PC-3 (cell line): Measurements from ENCODE around the gene WDR33. TPM values are rescaled to one million over a fixed set of nuclear protein-coding genes. Genes with fewer than 3 reads are reported as not detected.

ENCODE experiments used
- ATAC-seq: fragments of 200-7000 bp; cut with Tn5 transposase; 2 replicates; pipeline ENCODE4 v1.9.1; 2020; ENCODE audit warnings: mild to moderate bottlenecking, moderate library complexity
- BruUV-seq: library from RNA; stranded (reverse); fragments of 400-500 nt; replicated peaks from 2 replicates; lab custom pipeline; 2021; lab: Mats Ljungman, UMichigan
- CTCF ChIA-PET: fragments of 300-600 bp; sonication (Branson Sonifier 250); formaldehyde crosslinking; loops from one replicate; lab custom pipeline; 2022; ENCODE audit warnings: antibody characterized with exemption; lab: Charles Lee
- POLR2A ChIA-PET: fragments of 300-600 bp; sonication (Branson Sonifier 250); formaldehyde crosslinking; loops from one replicate; lab custom pipeline; 2022; ENCODE audit warnings: antibody characterized with exemption; ENCODE audit not compliant: unreplicated experiment; lab: Charles Lee
- DNase-seq: peaks from one replicate; pipeline ENCODE4 v3.0.0-alpha.2; 2015
- H2AFZ ChIP-seq: fragments of 300-600 bp; sonication (generic); 2 replicates; pipeline ENCODE4 v1.6.0; 2016; ENCODE audit warnings: antibody characterized with exemption, low read length
- H3F3A ChIP-seq: fragments of 300-600 bp; sonication (generic); one replicate; pipeline ENCODE4 v1.6.0; 2017; ENCODE audit warnings: antibody characterized with exemption, low read length, control low read depth, mild to moderate bottlenecking; ENCODE audit not compliant: unreplicated experiment
- H3K27ac ChIP-seq: fragments of 300-600 bp; sonication (generic); 2 replicates; pipeline ENCODE4 v1.5.1; 2016; ENCODE audit warnings: mild to moderate bottlenecking, low read length
- H3K27me3 ChIP-seq: fragments of 300-600 bp; sonication (generic); 2 replicates; pipeline ENCODE4 v1.6.1; 2016; ENCODE audit warnings: low read length, mixed read lengths
- H3K36me3 ChIP-seq: fragments of 300-600 bp; sonication (generic); 2 replicates; pipeline ENCODE4 v1.6.1; 2016; ENCODE audit warnings: low read depth, mixed run types, low read length, mixed read lengths
- H3K4me1 ChIP-seq: fragments of 300-600 bp; sonication (generic); 2 replicates; pipeline ENCODE4 v1.5.1; 2016; ENCODE audit warnings: low read length; ENCODE audit not compliant: insufficient read depth
- H3K4me2 ChIP-seq: fragments of 300-600 bp; sonication (generic); 2 replicates; pipeline ENCODE4 v1.6.0; 2016; ENCODE audit warnings: low read length
- H3K4me3 ChIP-seq: fragments of 300-600 bp; sonication (generic); 2 replicates; pipeline ENCODE4 v1.5.1; 2016; ENCODE audit warnings: mild to moderate bottlenecking, low read length, mixed read lengths
- H3K79me2 ChIP-seq: fragments of 300-600 bp; sonication (generic); 2 replicates; pipeline ENCODE4 v1.6.1; 2017; ENCODE audit warnings: low read length, mixed read lengths
- H3K9ac ChIP-seq: fragments of 300-600 bp; sonication (generic); 2 replicates; pipeline ENCODE4 v1.6.0; 2016; ENCODE audit warnings: mild to moderate bottlenecking, low read length
- H3K9me2 ChIP-seq: fragments of 300-600 bp; sonication (generic); replicated peaks from 2 replicates; pipeline ENCODE4 v1.6.1; 2016; ENCODE audit warnings: mixed run types, low read length, mixed read lengths
- H3K9me3 ChIP-seq: fragments of 300-600 bp; sonication (generic); 2 replicates; pipeline ENCODE4 v1.6.1; 2016; ENCODE audit warnings: low read length, mixed read lengths
- H4K20me1 ChIP-seq: fragments of 300-600 bp; sonication (generic); 2 replicates; pipeline ENCODE4 v1.6.1; 2016; ENCODE audit warnings: low read length, mixed read lengths
- EZH2 ChIP-seq: fragments of 300-600 bp; sonication (generic); IDR thresholded peaks from one replicate; pipeline ENCODE4 v1.6.1; 2017; ENCODE audit warnings: antibody characterized with exemption, mild to moderate bottlenecking, low read length; ENCODE audit not compliant: unreplicated experiment
- EZH2phosphoT487 ChIP-seq: fragments of 300-600 bp; sonication (generic); IDR thresholded peaks from 2 replicates; pipeline ENCODE4 v1.6.1; 2018; ENCODE audit warnings: mild to moderate bottlenecking, antibody characterized with exemption, low read length, borderline replicate concordance
- intact Hi-C: fragments of 100-400 bp; cut with micrococcal nuclease; formaldehyde crosslinking; loops from 2 replicates; pipeline ENCODE4 v1.9.0; 2023
- total RNA-seq: library from RNA; depleted of rRNA; stranded (reverse); fragments of >200 nt; gene quantifications from 2 replicates; pipeline ENCODE4 v1.2.3, GENCODE V29; 2014
- TF ChIP-seq, protein P1 (sequence below): fragments of 300-600 bp; sonication (generic); conservative IDR thresholded peaks from 2 replicates; pipeline ENCODE4 v1.5.1; 2017; ENCODE audit warnings: antibody characterized with exemption, low read depth, mild to moderate bottlenecking, low read length

WDR33 gene
- total RNA-seq, 1 experiment from 2014 or later, result 31.7 TPM

GRCh38 chr2:127719301-127720218 lies 91.4 kb downstream of the WDR33 start:
- no TSS peak for BruUV-seq
- H3K9ac ChIP-seq, result no peak overlapping the region
- H3K4me2 ChIP-seq, result no peak overlapping the region
- H3K4me1 ChIP-seq, result peaks cover 20% of the 10 kb centered on the region
- H3K27ac ChIP-seq, result no peak overlapping the region
- no peaks in the 10 kb centered on the region for H3K9me2 ChIP-seq
- H3K36me3 ChIP-seq, result peaks cover 52% of the 10 kb centered on the region
- H3F3A ChIP-seq, result peaks cover 5% of the 10 kb centered on the region
- POLR2A ChIA-PET, result no interaction called here
- no peak overlapping the region for H3K4me3 ChIP-seq
- no peaks in the 10 kb centered on the region for H3K79me2 ChIP-seq
- DNase-seq (no peak), ATAC-seq (no peak)
- TF ChIP-seq, protein P1, sequence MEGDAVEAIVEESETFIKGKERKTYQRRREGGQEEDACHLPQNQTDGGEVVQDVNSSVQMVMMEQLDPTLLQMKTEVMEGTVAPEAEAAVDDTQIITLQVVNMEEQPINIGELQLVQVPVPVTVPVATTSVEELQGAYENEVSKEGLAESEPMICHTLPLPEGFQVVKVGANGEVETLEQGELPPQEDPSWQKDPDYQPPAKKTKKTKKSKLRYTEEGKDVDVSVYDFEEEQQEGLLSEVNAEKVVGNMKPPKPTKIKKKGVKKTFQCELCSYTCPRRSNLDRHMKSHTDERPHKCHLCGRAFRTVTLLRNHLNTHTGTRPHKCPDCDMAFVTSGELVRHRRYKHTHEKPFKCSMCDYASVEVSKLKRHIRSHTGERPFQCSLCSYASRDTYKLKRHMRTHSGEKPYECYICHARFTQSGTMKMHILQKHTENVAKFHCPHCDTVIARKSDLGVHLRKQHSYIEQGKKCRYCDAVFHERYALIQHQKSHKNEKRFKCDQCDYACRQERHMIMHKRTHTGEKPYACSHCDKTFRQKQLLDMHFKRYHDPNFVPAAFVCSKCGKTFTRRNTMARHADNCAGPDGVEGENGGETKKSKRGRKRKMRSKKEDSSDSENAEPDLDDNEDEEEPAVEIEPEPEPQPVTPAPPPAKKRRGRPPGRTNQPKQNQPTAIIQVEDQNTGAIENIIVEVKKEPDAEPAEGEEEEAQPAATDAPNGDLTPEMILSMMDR, result no peak
- intact Hi-C loops, result no loop called here
- no peaks in the 10 kb centered on the region for H3K9me3 ChIP-seq
- no peaks in the 10 kb centered on the region for H4K20me1 ChIP-seq
- CTCF ChIA-PET, result no interaction called here
- H3K27me3 ChIP-seq, result no peaks in the 10 kb centered on the region
- H2AFZ ChIP-seq, result no peak overlapping the region

- POLR2A ChIA-PET, result no interaction called here
- ATAC-seq, result no peak
- Histone ChIP-seq H3K9me2 (no peaks in the 10 kb centered on the region), H3K4me3 (no peak overlapping the region), H3K36me3 (peaks cover 48% of the 10 kb centered on the region), H3K27me3 (no peaks in the 10 kb centered on the region), H4K20me1 (no peaks in the 10 kb centered on the region), H3K9me3 (no peaks in the 10 kb centered on the region), H3F3A (peaks cover 5% of the 10 kb centered on the region), H2AFZ (no peak overlapping the region), H3K79me2 (no peaks in the 10 kb centered on the region), H3K27ac (no peak overlapping the region), H3K9ac (no peak overlapping the region), H3K4me1 (peaks cover 20% of the 10 kb centered on the region), H3K4me2 (no peak overlapping the region)
- DNase-seq, result no peak
- CTCF ChIA-PET, result no interaction called here
- no TSS peak for BruUV-seq
- no peak for TF ChIP-seq EZH2phosphoT487
- intact Hi-C loops, result no loop called here
These were observed 92.7 kb downstream of the WDR33 start for GRCh38 chr2:127718271-127718670.

DNA sequence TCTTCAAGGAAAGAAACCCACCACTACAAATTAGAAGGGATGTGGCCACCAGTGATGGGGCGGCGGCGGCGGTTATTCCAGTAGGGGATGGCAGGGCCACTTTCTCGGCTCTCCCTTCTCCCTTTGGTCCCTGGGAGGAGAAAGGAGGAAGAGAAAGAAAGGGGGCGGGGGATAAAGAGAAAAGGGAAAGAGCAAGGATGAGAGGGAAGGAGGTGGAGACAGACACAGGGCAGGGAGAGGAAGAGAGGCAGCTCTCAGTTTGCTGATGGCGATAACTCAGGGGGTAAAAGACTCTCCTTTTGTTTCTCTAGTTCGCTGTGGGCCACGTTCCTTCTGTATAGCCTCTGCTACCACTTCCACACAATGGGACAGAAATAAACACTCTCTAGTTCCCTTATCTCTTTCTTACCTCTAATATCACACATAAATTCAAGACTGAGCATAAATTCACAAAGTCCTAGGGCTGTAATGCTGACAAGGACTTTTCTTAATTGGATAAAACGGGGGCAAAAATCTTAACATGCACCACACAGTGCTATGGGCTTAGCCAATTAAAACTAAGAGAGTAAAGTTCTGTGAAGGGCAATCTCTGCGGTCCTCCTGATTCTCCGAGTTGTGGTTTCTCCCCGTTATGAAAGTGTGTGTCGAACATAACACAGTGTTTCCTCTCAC lies 95.1 kb downstream of the WDR33 start:
- no TSS peak for BruUV-seq
- H3K27ac ChIP-seq, result no peak overlapping the region
- H4K20me1 ChIP-seq, result no peaks in the 10 kb centered on the region
- TF ChIP-seq, protein P1, result no peak
- no peak for TF ChIP-seq EZH2
- no peak for TF ChIP-seq EZH2phosphoT487
- ChIA-PET CTCF (no interaction called here), POLR2A (no interaction called here)
- H3K9ac ChIP-seq, result no peak overlapping the region
- no peaks in the 10 kb centered on the region for H3K9me3 ChIP-seq
- H3K4me3 ChIP-seq, result no peak overlapping the region
- no peak overlapping the region for H2AFZ ChIP-seq
- no peak overlapping the region for H3K4me2 ChIP-seq
- H3K4me1 ChIP-seq, result 0 out of 2 replicates have a peak, but pooled peaks cover under 1% of the 10 kb centered on the region
- peaks cover 43% of the 10 kb centered on the region for H3K36me3 ChIP-seq
- intact Hi-C loops, result no loop called here
- no peaks in the 10 kb centered on the region for H3K9me2 ChIP-seq
- no peak for DNase-seq
- no peaks in the 10 kb centered on the region for H3K27me3 ChIP-seq
- no peak for ATAC-seq
- no peaks in the 10 kb centered on the region for H3F3A ChIP-seq
- no peaks in the 10 kb centered on the region for H3K79me2 ChIP-seq
